Prostate gland (tissue), 2 donors: ENCODE measurements around the gene HYAL2. TPM values are rescaled to one million over a fixed set of nuclear protein-coding genes. Genes with fewer than 3 reads are reported as not detected.

Experiments
- DNase-seq: peaks from one replicate; pipeline ENCODE4 v3.0.0-alpha.2; 2019; ENCODE audit warnings: low spot score
- H3K27ac ChIP-seq, 2 donors: fragments of 200-600 bp; sonication (generic); 2 replicates each; pipeline ENCODE4 v1.5.1; 2017 to 2019
- H3K27me3 ChIP-seq: fragments of 200-600 bp; sonication (generic); replicated peaks from 2 replicates; pipeline ENCODE4 v1.5.1; 2019; ENCODE audit not compliant: insufficient read depth
- H3K36me3 ChIP-seq, 2 donors: fragments of 200-600 bp; sonication (generic); 1 replicate in 1 of 2; 2 replicates in 1 of 2; pipeline versions ENCODE4 v1.5.1 to v1.8.1; 2017 to 2019
- H3K4me1 ChIP-seq: fragments of 200-600 bp; sonication (generic); replicated peaks from 2 replicates; pipeline ENCODE4 v1.5.1; 2019
- H3K4me3 ChIP-seq, 2 donors: fragments of 200-600 bp; sonication (generic); 2 replicates each; pipeline ENCODE4 v1.5.1; 2017 to 2019
- H3K9me3 ChIP-seq: fragments of 200-600 bp; sonication (generic); 2 replicates; pipeline ENCODE4 v1.5.1; 2017
- POLR2A ChIP-seq: fragments of 450-650 bp; IDR thresholded peaks from one replicate; pipeline ENCODE4 v1.6.1; 2016; ENCODE audit warnings: antibody characterized with exemption, mild to moderate bottlenecking
- POLR2AphosphoS5 ChIP-seq: sonication (generic); formaldehyde crosslinking; IDR thresholded peaks from one replicate; pipeline ENCODE4 v1.6.1; 2017; ENCODE audit warnings: antibody characterized with exemption
- WGBS: methylation state at CpG from one replicate; pipeline ENCODE4 v1.1.5; 2018; 5-methylcytosine and 5-hydroxymethylcytosine counted together
- intact Hi-C: fragments of 100-400 bp; cut with DNase I; formaldehyde crosslinking; loops from one replicate; pipeline ENCODE4 v1.14.2; 2022
- total RNA-seq, 2 donors: library from RNA; depleted of rRNA; stranded (reverse); fragments of >200 nt; gene quantifications; one replicate each; pipeline ENCODE4 v1.1.0, GENCODE V29; 2016
- TF ChIP-seq, protein P1 (sequence below), 4 experiments: fragments of 200-600 bp in 2 of 4; fragments of 450-650 bp in 2 of 4; sonication (generic) in 2 of 4; IDR thresholded peaks; 1 replicate in 3 of 4; 2 replicates in 1 of 4; pipeline ENCODE4 v1.5.1; 2016 to 2019; ENCODE audit warnings: antibody characterized with exemption in 4 of 4, mild to moderate bottlenecking in 2 of 4, moderate library complexity in 2 of 4

Gene HYAL2
- total RNA-seq, 2 donors from 2014 or later = 76.1 to 131 TPM

DNA sequence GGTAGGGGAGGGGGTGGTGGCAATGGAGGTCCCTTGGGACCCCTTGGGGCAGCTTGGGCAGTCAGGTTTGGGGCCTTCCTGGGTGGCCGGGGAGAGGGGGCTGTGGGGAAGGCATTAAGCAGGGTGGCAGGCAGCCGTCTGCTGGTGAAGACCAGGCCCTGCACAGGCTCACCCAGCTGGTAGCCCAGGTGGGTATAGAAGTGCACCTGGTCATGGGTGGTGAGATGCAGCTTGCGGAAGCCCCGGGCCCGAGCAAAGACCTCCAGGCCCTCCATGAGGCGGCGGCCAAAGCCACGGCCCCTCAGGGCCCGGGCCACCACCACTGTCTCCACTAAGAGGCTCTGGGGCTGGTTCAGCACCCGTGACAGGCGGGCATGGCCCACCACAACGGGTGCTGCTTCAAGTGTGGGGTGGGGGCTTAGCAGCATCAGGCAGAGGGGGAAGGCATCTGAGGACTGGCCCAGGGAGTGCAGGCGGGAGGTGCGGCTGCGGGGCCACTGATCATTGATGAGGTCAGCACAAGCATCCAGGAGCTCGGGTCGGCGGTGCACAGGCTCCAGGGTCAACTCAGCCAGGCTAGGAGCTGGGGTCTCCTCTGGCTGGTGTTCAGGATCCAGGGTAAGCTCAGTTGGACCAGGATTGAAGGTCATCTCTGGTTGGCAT lies 25.7 kb downstream of the HYAL2 start:
- WGBS = 90% methylated on average over 15 of the region's 18 CpGs
- TF ChIP-seq POLR2AphosphoS5 (no peak), POLR2A (no peak)
- TF ChIP-seq, protein P1, sequence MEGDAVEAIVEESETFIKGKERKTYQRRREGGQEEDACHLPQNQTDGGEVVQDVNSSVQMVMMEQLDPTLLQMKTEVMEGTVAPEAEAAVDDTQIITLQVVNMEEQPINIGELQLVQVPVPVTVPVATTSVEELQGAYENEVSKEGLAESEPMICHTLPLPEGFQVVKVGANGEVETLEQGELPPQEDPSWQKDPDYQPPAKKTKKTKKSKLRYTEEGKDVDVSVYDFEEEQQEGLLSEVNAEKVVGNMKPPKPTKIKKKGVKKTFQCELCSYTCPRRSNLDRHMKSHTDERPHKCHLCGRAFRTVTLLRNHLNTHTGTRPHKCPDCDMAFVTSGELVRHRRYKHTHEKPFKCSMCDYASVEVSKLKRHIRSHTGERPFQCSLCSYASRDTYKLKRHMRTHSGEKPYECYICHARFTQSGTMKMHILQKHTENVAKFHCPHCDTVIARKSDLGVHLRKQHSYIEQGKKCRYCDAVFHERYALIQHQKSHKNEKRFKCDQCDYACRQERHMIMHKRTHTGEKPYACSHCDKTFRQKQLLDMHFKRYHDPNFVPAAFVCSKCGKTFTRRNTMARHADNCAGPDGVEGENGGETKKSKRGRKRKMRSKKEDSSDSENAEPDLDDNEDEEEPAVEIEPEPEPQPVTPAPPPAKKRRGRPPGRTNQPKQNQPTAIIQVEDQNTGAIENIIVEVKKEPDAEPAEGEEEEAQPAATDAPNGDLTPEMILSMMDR (IDR thresholded peaks at IDR 0.05) = no peak
- intact Hi-C loops = no loop called here
- DNase-seq = no peak
- H3K9me3 ChIP-seq = no peaks in the 10 kb centered on the region
- H3K4me1 ChIP-seq = peaks cover 16% of the 10 kb centered on the region
- H3K4me3 ChIP-seq = no peak overlapping the region
- no peaks in the 10 kb centered on the region for H3K27me3 ChIP-seq
- H3K27ac ChIP-seq = no peak overlapping the region
- H3K36me3 ChIP-seq = no peaks in the 10 kb centered on the region

DNA sequence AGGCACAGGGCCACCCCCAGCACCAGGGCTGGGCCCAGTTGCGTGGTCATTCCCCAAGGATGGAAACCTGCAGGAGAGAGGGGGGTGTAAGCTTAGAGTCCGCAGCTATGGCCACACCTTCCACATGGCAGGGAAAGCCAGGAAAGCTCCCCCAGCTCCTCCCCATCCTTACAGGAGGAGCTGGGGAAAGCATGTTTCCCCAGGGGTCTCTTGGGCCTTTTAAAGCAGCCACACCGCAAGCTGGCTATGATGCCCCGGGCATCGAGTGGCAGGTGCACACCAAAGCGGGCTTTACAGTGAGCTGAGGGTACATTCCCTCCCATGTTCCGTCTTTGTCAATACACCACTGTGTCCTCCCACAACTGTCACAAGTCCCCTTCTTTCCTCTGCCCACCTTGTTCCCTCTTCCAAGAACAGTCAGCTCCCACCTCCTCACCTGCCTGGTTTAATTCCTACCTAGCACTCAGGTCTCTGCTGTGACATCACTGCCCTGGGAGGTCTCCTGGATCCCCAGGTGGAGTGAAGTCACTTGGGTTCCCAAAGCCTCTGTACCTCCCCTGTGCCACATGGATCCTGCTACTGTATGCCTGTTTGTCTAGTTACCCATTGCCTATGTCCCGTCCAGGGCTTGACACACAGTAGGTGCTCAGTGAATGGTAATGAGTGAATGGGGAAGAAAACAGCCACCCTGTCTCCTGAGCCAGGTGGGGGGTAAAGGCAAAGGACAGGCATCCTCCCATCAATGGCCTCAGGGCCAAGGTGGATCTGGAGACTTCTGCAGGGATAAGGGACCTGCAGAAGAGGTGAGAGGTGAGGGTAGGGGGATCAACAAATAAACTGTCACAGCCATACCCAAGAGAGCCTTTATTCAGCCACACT lies 26.8 kb downstream of the HYAL2 start:
- 84% methylated on average over 8 of the region's 8 CpGs for WGBS
- Histone ChIP-seq H3K9me3 (no peaks in the 10 kb centered on the region), H3K27ac (no peak overlapping the region), H3K4me3 (no peak overlapping the region), H3K4me1 (peaks cover 16% of the 10 kb centered on the region), H3K27me3 (no peaks in the 10 kb centered on the region), H3K36me3 (no peaks in the 10 kb centered on the region)
- intact Hi-C loops = no loop called here
- DNase-seq = no peak
- TF ChIP-seq POLR2A (no peak), POLR2AphosphoS5 (no peak)
- TF ChIP-seq, protein P1 (IDR thresholded peaks at IDR 0.05) = no peak

DNA sequence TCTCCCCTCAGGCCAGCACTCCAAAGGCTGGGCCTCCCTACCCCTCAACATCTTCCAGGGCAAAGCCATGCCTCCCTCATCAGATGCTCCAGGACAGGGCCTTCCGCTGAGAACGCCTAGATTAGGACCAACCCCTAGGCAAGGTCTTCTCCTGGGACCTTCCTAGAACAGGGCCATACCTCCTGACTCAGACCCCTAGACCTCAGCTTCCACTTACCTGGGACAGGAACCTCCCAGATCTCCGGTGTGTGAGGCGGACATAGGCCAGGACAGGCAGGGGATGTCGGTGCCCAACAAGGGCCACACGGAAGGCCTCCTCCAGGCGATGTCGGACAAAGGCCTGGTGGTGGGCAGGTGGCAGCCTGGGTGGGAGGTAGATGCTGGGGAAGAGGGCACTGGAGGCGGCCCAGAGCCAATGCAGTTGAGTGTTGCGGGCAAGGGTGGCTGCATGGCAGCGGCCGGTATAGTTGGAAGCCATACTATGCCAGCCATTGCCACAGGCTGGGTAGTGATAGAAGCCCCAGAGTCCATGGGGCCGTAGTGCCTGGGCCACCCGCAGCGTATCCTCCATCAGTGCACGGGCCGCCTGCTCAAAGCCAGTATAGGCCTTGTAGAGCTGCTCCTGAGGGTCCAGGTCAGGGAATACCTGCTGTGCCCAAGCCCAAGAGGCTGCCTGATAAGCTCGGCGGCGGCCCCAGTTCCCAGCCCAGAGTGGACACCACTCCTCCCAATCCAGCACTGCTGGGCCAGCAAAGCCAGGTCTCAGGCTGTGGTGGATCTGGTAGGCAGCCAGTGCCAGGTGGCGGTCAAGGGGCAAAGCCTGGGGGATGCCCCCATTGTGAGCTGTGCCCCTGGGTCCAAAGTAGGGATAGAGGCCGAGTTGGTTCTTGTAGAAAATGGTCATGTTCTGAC lies 27.8 kb downstream of the HYAL2 start:
- intact Hi-C loops = no loop called here
- TF ChIP-seq POLR2AphosphoS5 (no peak), POLR2A (no peak)
- TF ChIP-seq, protein P1 (IDR thresholded peaks at IDR 0.05) = no peak
- Histone ChIP-seq H3K4me3 (no peak overlapping the region), H3K9me3 (no peaks in the 10 kb centered on the region), H3K4me1 (peaks cover 16% of the 10 kb centered on the region), H3K36me3 (peaks cover 4% of the 10 kb centered on the region in 2 donors), H3K27ac (no peak overlapping the region), H3K27me3 (no peaks in the 10 kb centered on the region)
- no peak for DNase-seq
- 94% methylated on average over 22 of the region's 22 CpGs for WGBS

DNA sequence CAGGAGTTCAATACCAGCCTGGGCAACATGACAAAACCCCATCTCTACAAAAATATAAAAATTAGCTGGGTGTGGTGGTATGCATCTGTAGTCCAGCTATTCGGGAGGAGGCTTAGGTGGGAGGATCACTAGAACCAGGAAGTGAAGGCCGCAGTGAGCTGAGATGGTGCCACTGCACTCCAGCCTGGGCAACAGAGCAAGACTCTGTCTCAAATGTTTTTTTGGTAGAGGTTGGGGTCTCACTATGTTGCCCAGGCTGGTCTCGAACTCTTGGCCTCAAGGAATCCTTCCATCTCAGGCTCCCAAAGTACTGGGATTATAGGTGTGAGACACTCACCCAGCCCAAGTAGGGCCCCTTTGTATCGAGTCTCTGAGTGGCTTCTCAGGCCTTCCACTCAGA lies 28.5 kb downstream of the HYAL2 start:
- 86% methylated on average over 4 of the region's 4 CpGs for WGBS
- Histone ChIP-seq H3K27me3 (no peaks in the 10 kb centered on the region), H3K4me3 (no peak overlapping the region), H3K27ac (no peak overlapping the region), H3K9me3 (no peaks in the 10 kb centered on the region), H3K36me3 (peaks cover 5 to 9% of the 10 kb centered on the region in 2 donors), H3K4me1 (peaks cover 16% of the 10 kb centered on the region)
- TF ChIP-seq, protein P1 (IDR thresholded peaks at IDR 0.05) = no peak
- no peak for TF ChIP-seq POLR2AphosphoS5
- TF ChIP-seq POLR2A = no peak
- DNase-seq = no peak
- intact Hi-C loops = no loop called here
